Astrocyte of the spinal cord (primary cell): Measurements from ENCODE around the gene HMOX1.
A peak's percentile ranks its signal among the peaks of the same experiment; 100 is the strongest.

Experiments
- DNase-seq: peaks from one replicate; pipeline ENCODE4 v3.0.0; 2011; ENCODE audit warnings: low read depth, low spot score
- H3K4me3 ChIP-seq: 2 replicates; pipeline ENCODE4 v1.5.1; 2011; ENCODE audit warnings: low read depth, mild to moderate bottlenecking, low read length, moderate library complexity
- in situ Hi-C: cut with HindIII; loops from 2 replicates; pipeline ENCODE4 v1.10.0; 2017; ENCODE audit warnings: low sequenced_read_pairs
- TF ChIP-seq, protein P1 (sequence below): IDR thresholded peaks from 2 replicates; pipeline ENCODE4 v1.5.1; 2012; ENCODE audit warnings: low read depth, mild to moderate bottlenecking, low read length, inconsistent platforms

Gene HMOX1

DNA sequence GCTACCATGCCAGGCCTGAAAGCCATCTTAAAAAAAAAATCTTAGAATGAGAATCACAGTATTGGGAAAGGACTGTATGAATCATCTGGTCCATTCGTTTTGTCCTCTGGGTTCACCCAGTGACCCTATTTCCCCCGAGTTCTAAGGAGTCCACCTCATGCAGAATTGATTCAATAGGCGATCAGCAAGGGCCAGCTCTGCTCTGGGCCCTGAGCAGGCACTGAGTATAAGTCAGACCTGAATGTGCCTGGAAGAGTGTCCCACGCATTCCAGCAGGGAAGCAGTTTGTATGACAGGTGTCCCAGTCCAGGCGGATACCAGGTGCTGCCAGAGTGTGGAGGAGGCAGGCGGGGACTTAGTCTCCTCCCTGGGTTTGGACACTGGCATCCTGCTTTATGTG lies 883 bp upstream of the HMOX1 start:
- H3K4me3 ChIP-seq, result no peak overlapping the region
- no peak for DNase-seq
- in situ Hi-C loops, result no loop called here

DNA sequence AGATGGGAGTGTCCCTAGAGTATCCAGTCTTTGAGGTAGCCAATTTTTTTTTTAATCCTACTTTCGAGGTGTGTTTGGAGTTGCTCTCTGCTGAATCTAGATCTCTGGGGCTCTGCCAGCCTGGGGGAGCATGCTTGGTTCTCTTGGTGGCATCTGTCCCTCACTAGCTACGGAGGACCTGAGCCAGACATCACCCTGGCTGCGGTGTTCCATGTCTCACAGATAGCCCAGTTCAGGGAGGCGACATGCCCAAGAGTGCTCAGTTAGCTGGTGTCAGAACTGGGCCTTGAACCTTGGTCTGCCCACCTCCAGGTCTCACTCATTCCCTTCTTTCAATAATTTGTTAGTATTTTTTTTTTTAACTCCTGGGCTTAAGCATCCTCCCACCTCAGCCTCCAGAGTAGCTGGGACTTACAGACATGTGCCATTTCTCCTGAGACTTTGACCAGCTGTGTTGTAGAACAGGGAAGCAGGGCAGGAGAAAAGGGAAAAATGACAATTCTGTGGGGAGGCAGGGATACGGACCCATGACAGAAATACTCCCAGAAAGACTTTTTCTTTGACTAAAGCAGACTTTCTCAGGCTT lies 621 bp downstream of the HMOX1 start:
- DNase-seq, result no peak
- TF ChIP-seq, protein P1, sequence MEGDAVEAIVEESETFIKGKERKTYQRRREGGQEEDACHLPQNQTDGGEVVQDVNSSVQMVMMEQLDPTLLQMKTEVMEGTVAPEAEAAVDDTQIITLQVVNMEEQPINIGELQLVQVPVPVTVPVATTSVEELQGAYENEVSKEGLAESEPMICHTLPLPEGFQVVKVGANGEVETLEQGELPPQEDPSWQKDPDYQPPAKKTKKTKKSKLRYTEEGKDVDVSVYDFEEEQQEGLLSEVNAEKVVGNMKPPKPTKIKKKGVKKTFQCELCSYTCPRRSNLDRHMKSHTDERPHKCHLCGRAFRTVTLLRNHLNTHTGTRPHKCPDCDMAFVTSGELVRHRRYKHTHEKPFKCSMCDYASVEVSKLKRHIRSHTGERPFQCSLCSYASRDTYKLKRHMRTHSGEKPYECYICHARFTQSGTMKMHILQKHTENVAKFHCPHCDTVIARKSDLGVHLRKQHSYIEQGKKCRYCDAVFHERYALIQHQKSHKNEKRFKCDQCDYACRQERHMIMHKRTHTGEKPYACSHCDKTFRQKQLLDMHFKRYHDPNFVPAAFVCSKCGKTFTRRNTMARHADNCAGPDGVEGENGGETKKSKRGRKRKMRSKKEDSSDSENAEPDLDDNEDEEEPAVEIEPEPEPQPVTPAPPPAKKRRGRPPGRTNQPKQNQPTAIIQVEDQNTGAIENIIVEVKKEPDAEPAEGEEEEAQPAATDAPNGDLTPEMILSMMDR, result no peak
- peak overlapping the region; percentile 65 for H3K4me3 ChIP-seq
- in situ Hi-C loops, result no loop called here

More for the DNA sequence above, 883 bp upstream of the HMOX1 start:
- TF ChIP-seq, protein P1, result no peak

DNA sequence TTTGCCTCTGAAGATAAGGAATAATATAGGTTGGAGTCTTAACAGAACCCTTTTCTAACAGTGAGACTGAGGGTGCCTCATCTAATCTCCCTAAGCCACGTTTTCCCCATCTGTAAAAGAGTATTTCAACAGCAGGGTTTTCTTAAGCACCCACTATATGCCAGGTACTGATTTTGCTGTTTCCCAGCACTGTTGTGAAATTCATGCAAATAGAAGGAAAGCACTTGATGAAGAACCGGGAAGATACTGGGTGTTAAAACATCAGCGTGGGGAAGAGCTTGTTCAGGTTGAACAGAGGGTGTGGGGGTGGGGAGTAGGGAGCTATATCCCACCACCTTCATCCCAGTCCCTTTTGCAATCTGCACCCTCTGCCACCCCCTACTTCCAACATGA lies 2.8 kb downstream of the HMOX1 start:
- H3K4me3 ChIP-seq, result no peak overlapping the region
- DNase-seq, result no peak
- TF ChIP-seq, protein P1, result no peak
- in situ Hi-C loops, result no loop called here

DNA sequence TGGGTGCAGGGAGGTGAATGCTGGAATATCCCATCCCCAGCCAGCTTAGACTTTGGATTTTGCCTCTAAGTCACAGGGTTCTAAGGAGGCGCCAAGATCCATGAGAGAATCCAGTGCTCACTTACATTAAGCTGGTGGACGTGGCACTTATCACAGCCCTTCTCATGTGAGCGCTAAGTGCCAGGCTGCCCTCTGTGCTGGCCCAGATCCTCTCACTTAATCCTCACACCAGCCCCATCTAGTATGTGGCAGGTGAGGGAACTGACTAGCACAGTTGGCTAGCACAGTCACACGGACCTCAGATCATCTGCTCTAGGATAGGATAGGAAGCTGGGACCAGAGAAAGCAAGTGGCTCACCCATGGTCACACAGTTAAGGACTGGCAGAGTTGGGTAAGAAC lies 3.6 kb downstream of the HMOX1 start:
- DNase-seq, result no peak
- in situ Hi-C loops, result no loop called here
- TF ChIP-seq, protein P1, result no peak
- H3K4me3 ChIP-seq, result no peak overlapping the region

DNA sequence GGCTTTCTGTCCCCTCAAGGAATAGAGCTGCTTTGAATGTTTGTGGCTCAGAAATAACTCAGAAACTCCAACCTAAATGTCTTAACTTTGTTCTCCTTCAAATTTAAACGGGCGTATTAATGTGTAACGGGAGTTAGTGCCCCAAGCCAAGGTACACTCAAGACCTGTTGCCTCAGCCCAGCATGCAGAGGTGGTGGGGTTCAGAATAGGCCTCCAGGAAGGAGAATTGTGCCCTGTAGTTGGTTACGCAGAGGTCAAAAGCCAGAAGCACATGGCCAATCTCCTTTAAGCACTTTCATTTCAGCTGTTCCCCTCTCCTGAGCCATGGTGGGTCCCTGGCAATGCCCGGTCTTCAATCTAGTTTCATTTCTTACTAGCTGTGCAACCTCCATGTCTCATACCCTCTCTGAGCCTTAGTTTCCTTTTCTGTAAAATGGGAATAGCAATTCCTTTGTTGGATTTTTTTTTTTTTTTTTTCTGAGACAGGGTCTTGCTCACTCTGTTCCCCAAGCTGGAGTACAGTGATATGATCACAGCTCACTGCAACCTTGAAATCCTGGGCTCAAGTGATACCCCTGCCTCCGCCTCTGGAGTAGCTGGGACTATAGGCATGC lies 4.2 kb downstream of the HMOX1 start:
- in situ Hi-C loops, result no loop called here
- no peak for DNase-seq
- TF ChIP-seq, protein P1, result no peak
- no peak overlapping the region for H3K4me3 ChIP-seq

DNA sequence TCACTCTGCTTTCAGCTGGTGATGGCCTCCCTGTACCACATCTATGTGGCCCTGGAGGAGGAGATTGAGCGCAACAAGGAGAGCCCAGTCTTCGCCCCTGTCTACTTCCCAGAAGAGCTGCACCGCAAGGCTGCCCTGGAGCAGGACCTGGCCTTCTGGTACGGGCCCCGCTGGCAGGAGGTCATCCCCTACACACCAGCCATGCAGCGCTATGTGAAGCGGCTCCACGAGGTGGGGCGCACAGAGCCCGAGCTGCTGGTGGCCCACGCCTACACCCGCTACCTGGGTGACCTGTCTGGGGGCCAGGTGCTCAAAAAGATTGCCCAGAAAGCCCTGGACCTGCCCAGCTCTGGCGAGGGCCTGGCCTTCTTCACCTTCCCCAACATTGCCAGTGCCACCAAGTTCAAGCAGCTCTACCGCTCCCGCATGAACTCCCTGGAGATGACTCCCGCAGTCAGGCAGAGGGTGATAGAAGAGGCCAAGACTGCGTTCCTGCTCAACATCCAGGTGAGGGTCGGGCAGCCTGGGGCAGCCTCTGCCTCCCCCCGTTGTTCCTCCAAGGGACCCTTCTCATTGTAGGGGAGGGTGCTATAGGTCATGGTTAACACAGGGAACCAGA lies 5.9 kb downstream of the HMOX1 start:
- no peak overlapping the region for H3K4me3 ChIP-seq
- in situ Hi-C loops, result no loop called here
- DNase-seq, result no peak
- TF ChIP-seq, protein P1, result no peak
